HepG2 (cell line): ENCODE data around the gene TMCC1. TPM values are rescaled to one million over a fixed set of nuclear protein-coding genes. Genes with fewer than 3 reads are reported as not detected.
A peak's percentile ranks its signal among the peaks of the same experiment; 100 is the strongest.

ENCODE experiments used
- ATAC-seq: fragments of 200-7000 bp; cut with Tn5 transposase; 3 replicates; pipeline ENCODE4 v1.9.1; 2020; ENCODE audit warnings: mild to moderate bottlenecking, moderate library complexity
- BruUV-seq: library from RNA; stranded (reverse); fragments of 400-500 nt; replicated peaks from 2 replicates; lab custom pipeline; 2021; lab: Mats Ljungman, UMichigan
- CTCF ChIA-PET: fragments of 300-600 bp; formaldehyde crosslinking; extraction: SDS; loops from one replicate; lab custom pipeline; 2021; ENCODE audit warnings: low total read pairs, inconsistent platforms, low intra/inter-chr PET ratio; lab: Yijun Ruan, JAX
- POLR2A ChIA-PET: fragments of 350-600 bp; sonication (Branson Sonifier 250); formaldehyde crosslinking; loops from one replicate; lab custom pipeline; 2020; ENCODE audit warnings: antibody characterized with exemption, inconsistent platforms; lab: Yijun Ruan, JAX
- DNase-seq: peaks from one replicate; pipeline ENCODE4 v3.0.0-alpha.2; 2015; ENCODE audit warnings: low spot score
- FAIRE-seq: peaks from 3 replicates; lab custom pipeline; 2011; peaks lifted over from hg19 to GRCh38; lab: Jason Lieb, UNC
- H2AFZ ChIP-seq: one replicate; pipeline ENCODE4 v1.6.1; 2011; ENCODE audit warnings: low read length, inconsistent platforms
- H3K27ac ChIP-seq: fragments of 300-600 bp; 3 replicates; pipeline ENCODE4 v1.8.0; 2011; ENCODE audit warnings: mixed run types, mild to moderate bottlenecking, mixed read lengths, low read length, inconsistent platforms; ENCODE audit not compliant: insufficient read depth; ENCODE audit errors: extremely low read length
- H3K27me3 ChIP-seq, 2 experiments: fragments of 200-600 bp in 1 of 2; 2 replicates in 1 of 2; 3 replicates in 1 of 2; pipeline versions ENCODE4 v1.6.0 to v1.8.0; 2011; ENCODE audit warnings: low read length in 2 of 2, mild to moderate bottlenecking in 2 of 2, moderate library complexity in 2 of 2, inconsistent platforms in 1 of 2; ENCODE audit not compliant: insufficient read depth in 2 of 2, control insufficient read depth in 1 of 2
- H3K36me3 ChIP-seq, 2 experiments: fragments of 200-600 bp in 1 of 2; replicated peaks in 1 of 2; 2 replicates in 1 of 2; 3 replicates in 1 of 2; pipeline versions ENCODE4 v1.5.1 to v1.8.0; 2011; ENCODE audit warnings: low read length in 2 of 2, inconsistent platforms in 1 of 2; ENCODE audit not compliant: insufficient read depth in 2 of 2, control insufficient read depth in 1 of 2
- H3K4me1 ChIP-seq: 2 replicates; pipeline ENCODE4 v1.5.1; 2012; ENCODE audit warnings: low read length, inconsistent platforms; ENCODE audit not compliant: insufficient read depth
- H3K4me2 ChIP-seq: 2 replicates; pipeline ENCODE4 v1.6.0; 2011; ENCODE audit warnings: low read depth, low read length, inconsistent platforms
- H3K4me3 ChIP-seq, 3 experiments: fragments of 200-600 bp in 1 of 3; sonication (generic), shearing (Covaris generic) in 1 of 3; replicated peaks in 1 of 3; 2 replicates each; pipeline ENCODE4 v1.5.1; 2011 to 2016; ENCODE audit warnings: low read length in 3 of 3, inconsistent platforms in 2 of 3, low read depth in 2 of 3, mild to moderate bottlenecking in 2 of 3, control low read depth in 1 of 3, mixed read lengths in 1 of 3; ENCODE audit not compliant: insufficient read depth in 1 of 3
- H3K79me2 ChIP-seq: one replicate; pipeline ENCODE4 v1.6.1; 2011; ENCODE audit warnings: low read length, inconsistent platforms; ENCODE audit not compliant: insufficient read depth
- H3K9ac ChIP-seq: 2 replicates; pipeline ENCODE4 v1.6.0; 2011; ENCODE audit warnings: mild to moderate bottlenecking, low read depth, low read length, inconsistent platforms; ENCODE audit not compliant: insufficient read depth
- H3K9me3 ChIP-seq: 2 replicates; pipeline ENCODE4 v1.5.1; 2012; ENCODE audit warnings: mild to moderate bottlenecking, low read length
- H4K20me1 ChIP-seq: 2 replicates; pipeline ENCODE4 v1.6.0; 2011; ENCODE audit warnings: inconsistent platforms, mild to moderate bottlenecking, low read length, moderate library complexity; ENCODE audit not compliant: insufficient read depth
- AFF4 ChIP-seq: sonication (generic); formaldehyde crosslinking; IDR thresholded peaks from 2 replicates; pipeline ENCODE4 v1.4.0; 2020; ENCODE audit warnings: missing genetic modification reagents
- HMG20B ChIP-seq: conservative IDR thresholded peaks from 2 replicates; pipeline ENCODE4 v1.6.1; 2016; ENCODE audit warnings: missing genetic modification reagents, missing compliant biosample characterization
- MIXL1 ChIP-seq: IDR thresholded peaks from 2 replicates; pipeline ENCODE4 v1.6.1; 2016
- PHF5A ChIP-seq: IDR thresholded peaks from one replicate; pipeline ENCODE4 v1.6.1; 2018; ENCODE audit warnings: low read depth, missing genetic modification reagents; ENCODE audit not compliant: unreplicated experiment
- SALL2 ChIP-seq: sonication (generic); formaldehyde crosslinking; IDR thresholded peaks from 2 replicates; pipeline ENCODE4 v1.8.1; 2023; ENCODE audit warnings: mild to moderate bottlenecking, missing genetic modification reagents, inconsistent platforms
- SP5 ChIP-seq: IDR thresholded peaks from 2 replicates; pipeline ENCODE4 v1.6.1; 2016; ENCODE audit warnings: low read depth, borderline replicate concordance
- ZNF124 ChIP-seq: sonication (generic); formaldehyde crosslinking; IDR thresholded peaks from 2 replicates; pipeline ENCODE4 v1.4.0; 2020; ENCODE audit warnings: missing genetic modification reagents
- ZNF335 ChIP-seq: sonication (generic); formaldehyde crosslinking; IDR thresholded peaks from 2 replicates; pipeline ENCODE4 v1.4.0; 2020; ENCODE audit warnings: missing genetic modification reagents
- ZNF776 ChIP-seq: sonication (generic); formaldehyde crosslinking; IDR thresholded peaks from 2 replicates; pipeline ENCODE4 v1.4.0; 2020; ENCODE audit warnings: mild to moderate bottlenecking, missing genetic modification reagents
- WGBS: methylation state at CpG from one replicate; pipeline ENCODE4 v1.1.6; 2017; ENCODE audit warnings: low lambda C conversion rate; 5-methylcytosine and 5-hydroxymethylcytosine counted together
- in situ Hi-C: cut with HindIII; loops from 2 replicates; pipeline ENCODE4 v1.10.0; 2017; ENCODE audit warnings: low pct_unique_long_range_greater_than_20kb; ENCODE audit not compliant: extremely low pct_ligation_motif_present
- intact Hi-C: fragments of 100-400 bp; cut with micrococcal nuclease; formaldehyde crosslinking; loops from one replicate; pipeline ENCODE4 v1.10.0; 2022; ENCODE audit not compliant: unreplicated experiment
- polyA plus RNA-seq, 8 experiments: library from polyadenylated mRNA; depleted of rRNA in 3 of 8; stranded (reverse) in 7 of 8; unstranded in 1 of 8; fragments of >200 nt; fragmentation: Illumina TruSeq in 4 of 8; extraction: Trizol in 4 of 8; gene quantifications; 2 replicates each; pipeline versions ENCODE4 v1.2.1 to v1.2.3, GENCODE V29; 2011 to 2016; ENCODE audit warnings: low read depth in 4 of 8, missing spikeins in 1 of 8, mixed read lengths in 1 of 8; ENCODE audit not compliant: insufficient read depth in 1 of 8
- total RNA-seq, 5 experiments: library from RNA; depleted of rRNA; stranded (reverse); fragments of >200 nt; fragmentation: Illumina TruSeq; extraction: Trizol; gene quantifications; 2 replicates each; pipeline ENCODE4 v1.2.3, GENCODE V29; 2016; ENCODE audit warnings: low read depth in 1 of 5

TMCC1 gene
- total and polyA plus RNA-seq, 2 of the 13 experiments (the other 11 are each of a cell fraction or from before 2014, with no cell fraction given), result 12.1 to 264 TPM

- H3K4me3 ChIP-seq, result no peak overlapping the region
- H2AFZ ChIP-seq, result no peak overlapping the region
- TF ChIP-seq AFF4, result no peak
- TF ChIP-seq ZNF335 (CRISPR knock-in tag), result no peak
- TF ChIP-seq SALL2 (CRISPR knock-in tag), result no peak
- TF ChIP-seq MIXL1 (CRISPR knock-in tag), result 0 out of 2 replicates have a peak, but pooled peaks have one; percentile 34
- in situ Hi-C loops, result no loop called here
- intact Hi-C loops, result no loop called here
- ChIA-PET POLR2A (no interaction called here), CTCF (no interaction called here)
- no peak overlapping the region for H3K4me2 ChIP-seq
- no peaks in the 10 kb centered on the region for H3K27me3 ChIP-seq
- ATAC-seq (peak; percentile 45; the same call in 2 of the 3 replicates), DNase-seq (peak; percentile 18), FAIRE-seq (peak; percentile 15)
- H3K4me1 ChIP-seq, result peaks cover 12% of the 10 kb centered on the region
- no peak overlapping the region for H3K9ac ChIP-seq
- H3K79me2 ChIP-seq, result peaks cover 2% of the 10 kb centered on the region
- H3K9me3 ChIP-seq, result no peaks in the 10 kb centered on the region
- H3K27ac ChIP-seq, result no peak overlapping the region
- no peaks in the 10 kb centered on the region for H3K36me3 ChIP-seq
- no TSS peak for BruUV-seq
- no peaks in the 10 kb centered on the region for H4K20me1 ChIP-seq
These were observed 129.4 kb downstream of the TMCC1 start for GRCh38 chr3:129764090-129764489.

GRCh38 chr3:129758785-129759320, 134.7 kb downstream of the TMCC1 start:
- no peaks in the 10 kb centered on the region for H3K9me3 ChIP-seq
- WGBS, result 93% methylated on average over 1 of the region's 1 CpG
- ChIA-PET POLR2A (no interaction called here), CTCF (no interaction called here)
- FAIRE-seq, result peak; percentile 54
- in situ Hi-C loops, result no loop called here
- no peak overlapping the region for H3K4me2 ChIP-seq
- peaks cover under 1% of the 10 kb centered on the region; the same call in 1 of the 2 replicates for H3K4me1 ChIP-seq
- H3K9ac ChIP-seq, result no peak overlapping the region
- H4K20me1 ChIP-seq, result no peaks in the 10 kb centered on the region
- H3K36me3 ChIP-seq, result no peaks in the 10 kb centered on the region
- ATAC-seq, result no peak
- no peak for DNase-seq
- H3K27ac ChIP-seq, result no peak overlapping the region
- H3K27me3 ChIP-seq, result no peaks in the 10 kb centered on the region
- BruUV-seq, result no TSS peak
- TF ChIP-seq ZNF776 (CRISPR knock-in tag), result no peak
- TF ChIP-seq PHF5A (CRISPR knock-in tag), result no peak
- TF ChIP-seq HMG20B, result no peak
- TF ChIP-seq ZNF124 (CRISPR knock-in tag), result no peak
- TF ChIP-seq SP5, result no peak
- H2AFZ ChIP-seq, result no peak overlapping the region
- intact Hi-C loops, result no loop called here
- H3K4me3 ChIP-seq, result no peak overlapping the region
- H3K79me2 ChIP-seq, result peaks cover 2% of the 10 kb centered on the region
